Muscle layer of duodenum (tissue), 2 donors: Measurements from ENCODE around the gene SLC4A1.
"Not testable (repeated sequence)": the region's sequence is repeated elsewhere in the genome, so short reads cannot be mapped to it uniquely, and the experiment has no call there.

Source experiments
- H3K27ac ChIP-seq: one replicate; pipeline ENCODE4 v1.7.0; 2013; ENCODE audit warnings: mild to moderate bottlenecking, low read length
- H3K27me3 ChIP-seq: one replicate; pipeline ENCODE4 v1.7.0; 2013; ENCODE audit warnings: low read depth, mild to moderate bottlenecking, control low read depth, low read length
- H3K36me3 ChIP-seq, 2 donors: one replicate each; pipeline ENCODE4 v1.7.0; 2013; ENCODE audit warnings: low read length in 2 of 2, control low read depth in 1 of 2, mild to moderate bottlenecking in 1 of 2; ENCODE audit not compliant: insufficient read depth in 2 of 2, control insufficient read depth in 1 of 2
- H3K4me1 ChIP-seq, 2 donors: one replicate each; pipeline ENCODE4 v1.7.0; 2013; ENCODE audit warnings: low read length in 2 of 2, mild to moderate bottlenecking in 2 of 2, control low read depth in 1 of 2, moderate library complexity in 1 of 2; ENCODE audit not compliant: insufficient read depth in 2 of 2, control insufficient read depth in 1 of 2
- H3K4me3 ChIP-seq, 2 donors: one replicate each; pipeline ENCODE4 v1.7.0; 2013; ENCODE audit warnings: low read length in 2 of 2, low read depth in 1 of 2, mild to moderate bottlenecking in 1 of 2
- H3K9me3 ChIP-seq, 2 donors: one replicate each; pipeline ENCODE4 v1.7.0; 2013; ENCODE audit warnings: low read length in 2 of 2, control low read depth in 1 of 2, mild to moderate bottlenecking in 1 of 2; ENCODE audit not compliant: control insufficient read depth in 1 of 2
- donor health status: healthy.

Gene SLC4A1

DNA sequence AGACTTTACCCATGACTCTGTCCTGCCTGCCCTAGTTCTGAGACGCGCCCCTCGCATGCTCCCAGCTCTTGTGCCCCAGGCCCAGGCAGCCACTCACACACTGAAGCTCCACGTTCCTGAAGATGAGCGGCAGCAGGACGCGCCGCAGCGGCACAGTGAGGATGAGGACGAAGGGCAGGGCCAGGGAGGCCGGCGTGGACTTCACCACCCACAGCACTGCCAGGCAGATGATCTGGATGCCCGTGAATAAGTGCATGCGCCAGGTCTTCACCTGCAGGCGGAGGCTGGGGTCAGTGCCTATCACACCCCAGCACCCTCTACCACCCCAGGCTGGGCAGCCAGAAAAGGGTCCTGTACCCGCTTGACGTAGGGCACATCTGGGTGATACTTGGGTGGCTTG is 16.9 kb downstream of the SLC4A1 start:
- Histone ChIP-seq H3K4me1 (peaks cover 0 to 17% of the 10 kb centered on the region in 2 donors), H3K27me3 (no peaks in the 10 kb centered on the region), H3K27ac (no peak overlapping the region), H3K36me3 (no peaks in the 10 kb centered on the region), H3K9me3 (no peaks in the 10 kb centered on the region), H3K4me3 (no peak overlapping the region)

DNA sequence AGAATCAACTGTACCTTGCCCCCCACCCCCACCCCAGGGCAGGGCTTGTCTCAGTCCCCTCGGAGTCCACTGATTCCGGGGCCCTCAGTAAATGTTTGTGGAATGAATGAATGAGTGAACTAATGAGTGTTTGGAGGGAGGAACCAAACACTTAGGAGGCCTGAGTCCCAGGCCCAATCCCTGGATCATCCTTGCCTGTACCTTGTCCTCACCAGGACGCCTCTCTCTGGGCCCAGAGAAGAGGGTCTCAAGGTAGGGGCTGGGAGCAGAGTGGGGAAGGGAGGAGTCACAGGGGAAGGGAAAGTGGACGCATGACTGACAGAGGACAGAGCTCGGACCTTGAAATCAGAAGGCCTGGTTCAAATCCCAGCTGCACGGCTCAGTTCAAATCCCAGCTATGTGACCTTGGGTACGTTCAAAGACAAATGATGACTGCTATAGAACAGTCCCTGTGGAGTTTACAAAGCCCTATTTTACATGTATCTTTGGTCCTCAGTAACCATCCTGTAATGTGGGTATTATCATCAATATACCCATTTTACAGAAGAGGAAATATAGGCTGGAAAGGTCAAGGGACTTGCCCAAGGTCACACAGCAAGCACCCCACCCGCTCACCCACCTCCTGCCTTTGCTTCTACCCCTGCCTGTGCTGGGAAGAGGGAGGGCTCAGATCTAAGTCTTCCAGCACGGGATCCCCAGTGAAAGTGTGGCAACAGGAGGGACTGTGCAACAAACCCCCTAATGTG is 18.3 kb downstream of the SLC4A1 start:
- no peaks in the 10 kb centered on the region for H3K9me3 ChIP-seq

DNA sequence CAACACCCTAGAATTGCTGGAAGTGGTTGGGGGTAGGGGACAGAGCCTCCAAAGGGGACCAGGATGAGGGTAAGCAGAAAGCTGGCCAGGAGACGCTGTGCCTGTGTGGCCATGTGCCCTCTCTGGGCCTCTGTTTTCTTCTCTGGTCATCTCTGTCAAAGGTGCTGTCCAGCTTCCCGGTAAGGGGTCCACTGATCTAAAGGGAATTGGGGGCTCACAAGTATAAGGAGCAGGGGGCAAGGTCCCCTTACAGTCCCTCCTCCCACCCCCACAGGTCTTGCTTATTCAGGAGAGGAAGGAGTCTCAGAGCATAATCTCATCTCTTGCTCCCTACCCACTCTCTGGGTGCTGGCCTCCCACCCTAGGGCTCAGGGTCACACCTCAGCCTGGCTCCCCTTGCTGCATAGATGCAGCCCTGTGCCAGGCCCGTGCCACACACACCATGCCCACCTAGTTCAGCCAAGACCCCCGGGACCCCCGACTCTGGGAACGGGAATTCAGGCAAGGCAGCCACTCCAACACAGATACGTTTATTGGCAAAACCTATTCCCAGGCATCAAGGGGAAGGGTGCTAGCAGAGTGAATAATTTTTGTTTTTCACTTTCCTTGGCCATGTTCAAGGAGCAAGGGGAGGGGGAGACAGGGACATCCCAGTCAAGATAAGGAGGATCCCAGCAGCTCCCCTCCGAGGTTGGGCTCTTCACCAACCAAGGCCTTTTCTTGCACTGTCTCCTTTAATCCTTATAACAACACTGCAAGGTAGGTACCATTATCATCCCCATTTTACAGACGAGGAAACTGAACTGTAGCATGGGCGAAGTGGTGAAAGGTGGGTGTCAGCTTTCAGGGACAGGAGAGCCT is 19.8 kb downstream of the SLC4A1 start:
- Histone ChIP-seq H3K27ac (no peak overlapping the region), H3K4me1 (peaks cover 0 to 17% of the 10 kb centered on the region in 2 donors), H3K4me3 (no peak overlapping the region), H3K9me3 (no peaks in the 10 kb centered on the region), H3K27me3 (no peaks in the 10 kb centered on the region), H3K36me3 (no peaks in the 10 kb centered on the region)

More for the DNA sequence above, 18.3 kb downstream of the SLC4A1 start:
- Histone ChIP-seq H3K36me3 (no peaks in the 10 kb centered on the region), H3K4me1 (peaks cover 0 to 17% of the 10 kb centered on the region in 2 donors), H3K4me3 (no peak overlapping the region), H3K27ac (no peak overlapping the region), H3K27me3 (no peaks in the 10 kb centered on the region)

DNA sequence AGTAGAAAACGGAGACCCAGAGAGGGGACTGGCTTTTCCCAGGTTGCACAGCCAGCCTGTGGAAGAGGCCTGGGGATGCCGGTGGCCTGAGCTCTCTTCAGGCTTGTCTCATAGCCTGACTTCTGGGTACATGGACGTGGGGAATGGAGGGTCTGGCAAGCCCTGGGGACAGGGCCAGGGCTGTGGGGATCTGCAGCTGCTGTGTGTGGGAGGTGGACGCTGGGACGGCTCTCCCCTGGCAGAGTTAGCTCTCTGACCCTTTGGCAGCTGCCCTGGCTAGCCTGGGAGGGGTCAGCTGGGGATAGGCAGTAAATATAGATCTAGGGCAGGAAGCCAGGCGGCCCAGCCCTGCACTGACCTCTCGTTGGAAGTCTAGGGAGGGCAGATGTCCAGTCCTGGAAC is 20.5 kb downstream of the SLC4A1 start:
- H3K4me1 ChIP-seq, result peaks cover 0 to 17% of the 10 kb centered on the region in 2 donors
- H3K27ac ChIP-seq, result no peak overlapping the region
- H3K9me3 ChIP-seq, result no peaks in the 10 kb centered on the region
- no peaks in the 10 kb centered on the region for H3K36me3 ChIP-seq
- H3K27me3 ChIP-seq, result no peaks in the 10 kb centered on the region
- no peak overlapping the region for H3K4me3 ChIP-seq

DNA sequence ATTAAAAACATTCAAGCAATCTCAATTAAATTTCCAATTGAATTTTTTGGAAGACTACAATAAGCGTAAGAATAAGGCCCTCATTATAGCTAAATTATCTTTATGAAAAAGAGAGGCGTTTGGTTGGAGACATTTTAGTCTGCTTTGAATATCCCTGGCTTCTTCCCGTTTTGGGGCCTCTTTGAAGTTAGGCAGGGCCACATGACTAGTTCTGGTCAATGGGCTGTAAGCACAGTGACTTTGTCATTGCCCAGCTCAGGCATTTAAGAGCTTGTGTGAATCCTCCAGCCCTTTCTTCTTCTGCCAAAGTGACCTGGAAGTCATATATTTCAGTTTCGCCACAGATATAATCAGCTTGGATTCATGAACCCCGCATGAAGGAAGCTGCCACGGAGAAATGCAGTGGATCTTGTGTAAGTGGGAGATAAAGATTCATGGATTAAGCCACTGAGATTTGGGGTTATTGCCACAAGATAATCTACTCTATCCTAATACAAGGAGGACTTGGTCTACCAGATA is 26.8 kb downstream of the SLC4A1 start:
- Histone ChIP-seq H3K9me3 (no peaks in the 10 kb centered on the region), H3K4me1 (no peaks in the 10 kb centered on the region), H3K4me3 (no peak overlapping the region), H3K27ac (no peak overlapping the region), H3K36me3 (no peaks in the 10 kb centered on the region), H3K27me3 (no peaks in the 10 kb centered on the region)

DNA sequence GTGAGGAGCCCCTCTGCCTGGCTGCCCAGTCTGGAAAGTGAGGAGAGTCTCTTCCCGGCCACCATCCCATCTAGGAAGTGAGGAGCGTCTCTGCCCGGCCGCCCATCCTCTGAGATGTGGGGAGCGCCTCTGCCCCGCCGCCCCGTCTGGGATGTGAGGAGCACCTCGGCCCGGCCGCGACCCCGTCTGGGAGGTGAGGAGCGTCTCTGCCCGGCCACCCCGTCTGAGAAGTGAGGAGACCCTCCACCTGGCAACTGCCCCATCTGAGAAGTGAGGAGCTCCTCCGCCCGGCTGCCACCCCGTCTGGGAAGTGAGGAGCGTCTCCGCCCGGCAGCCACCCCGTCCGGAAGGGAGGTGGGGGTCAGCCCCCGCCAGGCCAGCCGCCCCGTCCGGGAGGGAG is 30.0 kb downstream of the SLC4A1 start:
- not testable (repeated sequence) for H3K27me3 ChIP-seq, H3K9me3 ChIP-seq, H3K4me1 ChIP-seq, H3K4me3 ChIP-seq, H3K36me3 ChIP-seq, H3K27ac ChIP-seq

DNA sequence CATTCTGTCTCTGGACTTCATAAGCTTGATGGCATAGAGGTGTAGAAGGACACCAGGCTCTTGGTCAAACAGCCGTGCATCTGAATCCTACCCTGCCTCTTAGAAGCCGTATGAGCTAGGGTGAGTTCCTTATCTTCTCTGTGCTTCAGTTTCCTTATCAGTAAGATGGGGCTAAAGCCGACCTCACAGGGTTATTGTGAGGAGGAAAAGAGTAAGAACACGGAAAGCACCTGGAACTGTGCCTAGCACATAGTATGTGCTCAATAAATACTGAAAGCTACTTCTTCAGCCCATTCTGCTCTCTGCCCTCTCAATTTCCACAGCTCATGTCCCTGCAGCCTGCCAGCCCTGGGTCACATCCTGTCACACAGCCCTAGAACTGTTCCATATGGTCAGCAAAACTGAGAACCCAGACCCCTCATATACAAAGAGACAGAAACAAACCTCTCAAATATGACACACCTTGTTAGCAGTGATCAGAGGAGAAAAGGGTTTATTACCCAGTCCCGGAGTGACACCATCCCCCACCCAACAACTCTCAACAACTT is 31.4 kb downstream of the SLC4A1 start:
- Histone ChIP-seq H3K36me3 (no peaks in the 10 kb centered on the region), H3K27me3 (no peaks in the 10 kb centered on the region), H3K27ac (no peak overlapping the region), H3K4me3 (no peak overlapping the region), H3K4me1 (no peaks in the 10 kb centered on the region), H3K9me3 (no peaks in the 10 kb centered on the region)

DNA sequence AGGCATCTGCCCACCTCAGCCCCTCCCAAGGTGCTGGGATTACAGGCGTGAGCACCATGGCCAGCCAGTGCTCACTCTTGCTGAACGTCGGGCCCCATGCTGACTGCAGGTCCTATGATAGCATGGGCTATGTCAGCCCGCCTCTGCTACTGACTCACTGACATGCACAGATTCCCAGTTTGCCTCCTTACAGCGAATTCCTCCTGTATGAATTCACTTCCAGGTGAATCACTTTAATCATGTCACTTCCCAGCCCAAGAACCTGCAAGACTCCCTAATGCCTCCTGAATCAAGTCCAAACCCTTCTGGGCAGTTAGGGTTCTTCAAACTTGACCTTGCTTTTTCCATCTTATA is 32.4 kb downstream of the SLC4A1 start:
- Histone ChIP-seq H3K36me3 (no peaks in the 10 kb centered on the region), H3K27ac (no peak overlapping the region)

DNA sequence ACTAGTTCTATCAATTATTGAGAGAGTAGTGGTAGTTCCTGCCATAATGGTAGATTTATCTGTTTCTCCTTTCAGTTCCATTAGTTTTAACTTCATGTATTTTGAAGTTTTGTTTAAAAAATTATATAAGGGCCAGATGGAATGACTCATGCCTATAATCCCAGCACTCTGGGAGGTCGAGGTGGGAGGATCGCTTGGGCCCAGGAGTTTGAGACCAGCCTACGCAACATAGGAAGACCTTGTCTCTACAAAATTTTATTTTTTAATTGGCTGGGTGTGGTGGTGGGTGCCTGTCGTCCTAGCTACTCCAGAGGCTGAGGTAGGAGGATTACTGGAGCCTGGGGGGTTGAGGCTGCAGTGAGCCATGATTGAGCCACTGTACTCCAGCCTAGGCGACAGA is 34.4 kb downstream of the SLC4A1 start:
- Histone ChIP-seq H3K4me3 (no peak overlapping the region), H3K36me3 (no peaks in the 10 kb centered on the region), H3K27ac (no peak overlapping the region), H3K9me3 (no peaks in the 10 kb centered on the region), H3K27me3 (no peaks in the 10 kb centered on the region), H3K4me1 (no peaks in the 10 kb centered on the region)

More for the DNA sequence above, 32.4 kb downstream of the SLC4A1 start:
- H3K9me3 ChIP-seq, result no peaks in the 10 kb centered on the region
- no peaks in the 10 kb centered on the region for H3K4me1 ChIP-seq
- no peak overlapping the region for H3K4me3 ChIP-seq
- no peaks in the 10 kb centered on the region for H3K27me3 ChIP-seq

DNA sequence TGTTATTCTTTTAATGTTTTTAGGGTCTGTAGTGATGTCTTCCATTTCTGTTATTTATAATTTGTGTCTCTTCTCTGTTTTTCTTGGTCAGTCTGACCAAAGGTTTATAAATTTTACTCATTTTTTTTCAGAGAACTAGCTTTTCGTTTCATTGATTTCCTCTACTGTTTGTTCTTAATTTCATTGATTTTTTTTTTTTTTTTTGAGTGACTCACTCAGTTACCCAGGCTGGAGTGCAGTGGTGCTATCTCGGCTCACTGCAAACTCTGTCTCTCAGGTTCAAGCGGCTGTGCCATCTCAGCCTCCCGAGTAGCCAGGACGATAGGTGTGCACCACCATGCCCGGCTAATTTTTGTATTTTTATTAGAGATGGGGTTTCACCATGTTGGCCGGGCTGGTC is 35.9 kb downstream of the SLC4A1 start:
- Histone ChIP-seq H3K27ac (no peak overlapping the region), H3K27me3 (no peaks in the 10 kb centered on the region), H3K9me3 (no peaks in the 10 kb centered on the region), H3K36me3 (no peaks in the 10 kb centered on the region), H3K4me1 (no peaks in the 10 kb centered on the region), H3K4me3 (no peak overlapping the region)

DNA sequence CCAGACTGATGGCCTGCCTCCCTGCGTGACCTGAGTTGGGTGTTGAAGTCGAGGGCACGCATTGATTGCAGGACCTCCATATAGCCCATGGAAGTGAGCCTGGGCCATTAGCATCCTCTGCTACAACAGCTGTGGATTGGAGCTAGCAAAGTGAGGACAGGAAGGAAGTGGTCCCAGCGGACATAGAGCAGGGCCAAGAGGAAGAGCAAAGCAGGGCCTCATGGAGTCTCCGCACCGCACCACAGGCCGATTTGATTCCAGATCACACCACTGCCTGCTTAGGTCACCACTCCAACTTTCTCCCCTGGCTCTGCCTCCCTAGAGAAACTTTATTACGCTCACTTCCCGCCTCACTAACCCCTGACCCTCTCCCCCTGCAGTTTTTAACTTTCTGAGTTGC is 37.8 kb downstream of the SLC4A1 start:
- Histone ChIP-seq H3K27ac (no peak overlapping the region), H3K4me1 (no peaks in the 10 kb centered on the region), H3K36me3 (no peaks in the 10 kb centered on the region), H3K27me3 (no peaks in the 10 kb centered on the region), H3K4me3 (no peak overlapping the region), H3K9me3 (no peaks in the 10 kb centered on the region)
